ENCODE data around the gene THYN1.

- TF ChIP-seq CTCF (IDR thresholded peaks at IDR 0.05) (no peak), POLR2A (IDR thresholded peaks at IDR 0.05) (no peak)
These were observed 36.0 kb upstream of the THYN1 start for GRCh38 chr11:134289167-134289566.

Data from heart left ventricle (tissue), 13 donors.